ENCODE data around the gene FOSL1. TPM values are rescaled to one million over a fixed set of nuclear protein-coding genes. Genes with fewer than 3 reads are reported as not detected.
A peak's percentile ranks its signal among the peaks of the same experiment; 100 is the strongest.

FOSL1 gene
- total RNA-seq, 1 donor from 2014 or later = 37.9 TPM

GRCh38 chr11:65873318-65874156, 26.7 kb downstream of the FOSL1 start:
- Histone ChIP-seq H3K9ac (ENCODE audit: low read length) (peak overlapping the region; percentile 92), H3K9me3 (ENCODE audit: insufficient read depth, low read depth, low read length) (no peaks in the 10 kb centered on the region), H3K27me3 (ENCODE audit: insufficient read depth, low read length) (no peaks in the 10 kb centered on the region), H3K27ac (ENCODE audit: low read depth, low read length) (peak overlapping the region; percentile 69), H2AFZ (ENCODE audit: low read depth, low read length) (peak overlapping the region; percentile 78), H3K79me2 (ENCODE audit: insufficient read depth, low read length) (peaks cover 44% of the 10 kb centered on the region), H3K4me2 (ENCODE audit: low read length) (peak overlapping the region; percentile 100), H3K4me3 (ENCODE audit: insufficient read depth, low read depth, low read length) (peak overlapping the region; percentile 80), H3K4me1 (ENCODE audit: insufficient read depth, low read length) (peaks cover 29% of the 10 kb centered on the region), H4K20me1 (ENCODE audit: insufficient read depth, low read length) (peaks cover 32% of the 10 kb centered on the region), H3K36me3 (ENCODE audit: insufficient read depth, low read length) (peaks cover 9% of the 10 kb centered on the region)
- no peaks in the 10 kb centered on the region for H3K27me3 Mint-ChIP-seq (ENCODE audit: low read depth, unreplicated experiment)
- peak; percentile 70 for DNase-seq (ENCODE audit: low read depth)
- peak overlapping the region; percentile 91 for H3K4me3 Mint-ChIP-seq (ENCODE audit: unreplicated experiment)
- TF ChIP-seq EZH2 (IDR thresholded peaks at IDR 0.05; ENCODE audit: insufficient read depth, low read length) = no peak
- TF ChIP-seq CTCF (IDR thresholded peaks at IDR 0.05; ENCODE audit: insufficient read depth, low read depth, low read length) = no peak
- FAIRE-seq = no peak
- H3K27ac Mint-ChIP-seq (ENCODE audit: unreplicated experiment) = peak overlapping the region; percentile 93
- no peaks in the 10 kb centered on the region for H3K9me3 Mint-ChIP-seq (ENCODE audit: unreplicated experiment)
- H3K4me1 Mint-ChIP-seq (ENCODE audit: low read depth, unreplicated experiment) = peaks cover 7% of the 10 kb centered on the region
- peaks cover 1% of the 10 kb centered on the region for H3K36me3 Mint-ChIP-seq (ENCODE audit: low read depth, unreplicated experiment)

GRCh38 chr11:65872586-65873317, 27.4 kb downstream of the FOSL1 start, which contains the start of gene EFEMP2:
Gene EFEMP2, minus strand, starts transcription at chr11:65872800. Its CDS starts 446 bp downstream, at chr11:65872354.
- no peaks in the 10 kb centered on the region for H3K9me3 ChIP-seq (ENCODE audit: insufficient read depth, low read depth, low read length)
- H3K27ac ChIP-seq (ENCODE audit: low read depth, low read length) = peak within 1 kb of the TSS; percentile 69
- Mint-ChIP-seq H3K4me1 (ENCODE audit: low read depth, unreplicated experiment) (peaks cover 12% of the 10 kb centered on the region), H3K36me3 (ENCODE audit: low read depth, unreplicated experiment) (peaks cover 3% of the 10 kb centered on the region), H3K27me3 (ENCODE audit: low read depth, unreplicated experiment) (no peaks in the 10 kb centered on the region), H3K4me3 (ENCODE audit: unreplicated experiment) (peak within 1 kb of the TSS; percentile 91), H3K27ac (ENCODE audit: unreplicated experiment) (peak within 1 kb of the TSS; percentile 93), H3K9me3 (ENCODE audit: unreplicated experiment) (no peaks in the 10 kb centered on the region)
- TF ChIP-seq EZH2 (IDR thresholded peaks at IDR 0.05; ENCODE audit: insufficient read depth, low read length) (no peak), CTCF (IDR thresholded peaks at IDR 0.05; ENCODE audit: insufficient read depth, low read depth, low read length) (no peak)
- peak within 1 kb of the TSS; percentile 100 for H3K4me2 ChIP-seq (ENCODE audit: low read length)
- no peak for FAIRE-seq
- H3K36me3 ChIP-seq (ENCODE audit: insufficient read depth, low read length) = peaks cover 9% of the 10 kb centered on the region
- peaks cover 47% of the 10 kb centered on the region for H3K79me2 ChIP-seq (ENCODE audit: insufficient read depth, low read length)
- peak within 1 kb of the TSS; percentile 92 for H3K9ac ChIP-seq (ENCODE audit: low read length)
- H3K4me3 ChIP-seq (ENCODE audit: insufficient read depth, low read depth, low read length) = peak within 1 kb of the TSS; percentile 80
- peaks cover 40% of the 10 kb centered on the region for H4K20me1 ChIP-seq (ENCODE audit: insufficient read depth, low read length)
- peaks cover 31% of the 10 kb centered on the region for H3K4me1 ChIP-seq (ENCODE audit: insufficient read depth, low read length)
- no peak for DNase-seq (ENCODE audit: low read depth)
- H2AFZ ChIP-seq (ENCODE audit: low read depth, low read length) = peak within 1 kb of the TSS; percentile 78
- no peaks in the 10 kb centered on the region for H3K27me3 ChIP-seq (ENCODE audit: insufficient read depth, low read length)
